Type B pancreatic cell (in vitro differentiated cells): ENCODE results near the gene PIAS1. TPM values are rescaled to one million over a fixed set of nuclear protein-coding genes. Genes with fewer than 3 reads are reported as not detected.

Source experiments
- DNase-seq: peaks from one replicate; pipeline ENCODE4 v3.0.0; 2021; ENCODE audit warnings: mixed read lengths; ENCODE audit not compliant: unreplicated experiment; ENCODE audit errors: extremely low spot score
- H3K27ac Mint-ChIP-seq: 2 replicates; pipeline ENCODE4 v1.8.0; 2021; ENCODE audit warnings: mild to moderate bottlenecking, mixed read lengths
- H3K27me3 Mint-ChIP-seq: 2 replicates; pipeline ENCODE4 v1.8.0; 2021; ENCODE audit warnings: mixed read lengths
- H3K36me3 Mint-ChIP-seq: 2 replicates; pipeline ENCODE4 v1.8.0; 2021; ENCODE audit warnings: mixed read lengths
- H3K4me1 Mint-ChIP-seq: one replicate; pipeline ENCODE4 v1.8.0; 2021; ENCODE audit warnings: mixed read lengths; ENCODE audit not compliant: unreplicated experiment
- H3K4me3 Mint-ChIP-seq: 2 replicates; pipeline ENCODE4 v1.8.0; 2021; ENCODE audit warnings: mild to moderate bottlenecking, mixed read lengths
- H3K9me3 Mint-ChIP-seq: 2 replicates; pipeline ENCODE4 v1.8.0; 2021; ENCODE audit warnings: mixed read lengths
- CTCF ChIP-seq: fragments of 200-600 bp; sonication (generic); conservative IDR thresholded peaks from 2 replicates; pipeline ENCODE4 v1.5.0; 2021; ENCODE audit warnings: antibody characterized with exemption, mild to moderate bottlenecking
- total RNA-seq: library from RNA; stranded (reverse); gene quantifications from 2 replicates; pipeline ENCODE4 v1.2.1, GENCODE V29; 2021; ENCODE audit warnings: low replicate concordance

The PIAS1 gene
- total RNA-seq, 1 donor from 2014 or later = 56.2 TPM

GRCh38 chr15:68204776-68205557 lies 150.9 kb downstream of the PIAS1 start, which contains the start of gene CALML4:
TSS of gene CALML4 (minus strand) at chr15:68205332. CDS start at chr15:68205247, 85 bp downstream.
- Mint-ChIP-seq H3K4me3 (peak within 1 kb of the TSS; percentile 41), H3K9me3 (no peaks in the 10 kb centered on the region), H3K36me3 (no peaks in the 10 kb centered on the region), H3K27me3 (no peaks in the 10 kb centered on the region), H3K27ac (peak within 1 kb of the TSS; percentile 61), H3K4me1 (peaks cover 26% of the 10 kb centered on the region)
- TF ChIP-seq CTCF = no peak
- DNase-seq = peak; percentile 66

- Mint-ChIP-seq H3K4me3 (peak overlapping the region; percentile 41), H3K4me1 (peaks cover 26% of the 10 kb centered on the region), H3K9me3 (no peaks in the 10 kb centered on the region), H3K27ac (peak overlapping the region; percentile 61), H3K27me3 (no peaks in the 10 kb centered on the region), H3K36me3 (no peaks in the 10 kb centered on the region)
- no peak for DNase-seq
- TF ChIP-seq CTCF = no peak
Observed at GRCh38 chr15:68205558-68205944, 151.4 kb downstream of the PIAS1 start.

GRCh38 chr15:68205954-68206539 lies 151.9 kb downstream of the PIAS1 start:
- Mint-ChIP-seq H3K9me3 (no peaks in the 10 kb centered on the region), H3K4me1 (peaks cover 26% of the 10 kb centered on the region), H3K27me3 (no peaks in the 10 kb centered on the region), H3K27ac (peak overlapping the region; percentile 61), H3K36me3 (no peaks in the 10 kb centered on the region), H3K4me3 (no peak overlapping the region)
- TF ChIP-seq CTCF = no peak
- DNase-seq = no peak

- peak overlapping the region; percentile 39 for H3K27ac Mint-ChIP-seq
Observed at GRCh38 chr15:68206711-68207151, 152.6 kb downstream of the PIAS1 start.

More at GRCh38 chr15:68206711-68207151, 152.6 kb downstream of the PIAS1 start:
- Mint-ChIP-seq H3K27me3 (no peaks in the 10 kb centered on the region), H3K4me3 (no peak overlapping the region), H3K9me3 (no peaks in the 10 kb centered on the region), H3K4me1 (peaks cover 23% of the 10 kb centered on the region), H3K36me3 (no peaks in the 10 kb centered on the region)
- TF ChIP-seq CTCF = no peak
- DNase-seq = peak; percentile 52
